Ovary (tissue), 9 donors: ENCODE results near the gene KIF13A. TPM values are rescaled to one million over a fixed set of nuclear protein-coding genes. Genes with fewer than 3 reads are reported as not detected.

Experiments used
- DNase-seq, 5 donors: peaks; one replicate each; pipeline ENCODE4 v3.0.0-alpha.2; 2019 to 2020
- H3K27ac ChIP-seq, 2 donors: fragments of 200-600 bp; one replicate each; pipeline versions ENCODE4 v1.5.1 to v1.8.0; 2019 to 2022
- H3K27me3 ChIP-seq: fragments of 200-600 bp; one replicate; pipeline ENCODE4 v1.8.0; 2022
- H3K36me3 ChIP-seq: fragments of 200-600 bp; sonication (generic); one replicate; pipeline ENCODE4 v1.5.1; 2019
- H3K4me1 ChIP-seq: one replicate; pipeline ENCODE4 v1.8.1; 2013; ENCODE audit warnings: mild to moderate bottlenecking, moderate library complexity; ENCODE audit not compliant: insufficient read depth
- H3K4me3 ChIP-seq: fragments of 200-600 bp; sonication (generic); one replicate; pipeline ENCODE4 v1.5.1; 2017
- H3K9me3 ChIP-seq, 2 donors: fragments of 200-600 bp in 1 of 2; sonication (generic) in 1 of 2; one replicate each; pipeline versions ENCODE4 v1.5.1 to v1.8.1; 2013 to 2019; ENCODE audit warnings: mild to moderate bottlenecking in 1 of 2, moderate library complexity in 1 of 2
- EP300 ChIP-seq: sonication (generic); formaldehyde crosslinking; IDR thresholded peaks from one replicate; pipeline ENCODE4 v1.6.1; 2017; ENCODE audit warnings: antibody characterized with exemption
- POLR2A ChIP-seq: fragments of 450-650 bp; IDR thresholded peaks from one replicate; pipeline ENCODE4 v1.6.1; 2017; ENCODE audit warnings: antibody characterized with exemption, mild to moderate bottlenecking, moderate library complexity
- WGBS, 3 donors: extraction: QIAGEN DNeasy Blood & Tissue Kit in 1 of 3; methylation state at CpG; one replicate each; pipeline versions ENCODE4 v1.1.5 to v1.1.7; 2013 to 2017; 5-methylcytosine and 5-hydroxymethylcytosine counted together
- intact Hi-C, 4 donors: fragments of 100-400 bp; cut with DNase I; formaldehyde crosslinking; loops; one replicate each; pipeline versions ENCODE4 v1.11.0 to v1.15.1; 2022 to 2023
- polyA plus RNA-seq, 2 donors: library from polyadenylated mRNA; stranded (reverse); fragments of 200-250 nt in 1 of 2; fragments of 350-450 nt in 1 of 2; fragmentation: Illumina TruSeq in 1 of 2; extraction: RNeasy Lipid Tissue Mini Kit (QIAGEN cat#74804) in 1 of 2; gene quantifications; one replicate each; pipeline ENCODE4 v1.2.3, GENCODE V29; 2013 to 2014
- total RNA-seq, 7 donors: library from RNA; depleted of rRNA in 2 of 7; stranded (reverse); fragments of >200 nt in 2 of 7; fragmentation: NEBNext Ultra II Directional in 3 of 7; extraction: Animal tissue kit (Norgen Biotek cat#: 25700) in 3 of 7; gene quantifications; one replicate each; pipeline versions ENCODE4 v1.1.0 to v1.2.4, GENCODE V29; 2016 to 2023
- TF ChIP-seq, protein P1 (sequence below), 3 donors: fragments of 450-650 bp in 2 of 3; fragments of 200-600 bp in 1 of 3; IDR thresholded peaks; one replicate each; pipeline versions ENCODE4 v1.5.1 to v1.8.0; 2016 to 2022; ENCODE audit warnings: antibody characterized with exemption in 3 of 3, mild to moderate bottlenecking in 1 of 3
- donor health status: DM: no; HTN: no; CAD: no; lungs with moderate emphysema.
- donor health status: DM: no; HTN: no; CAD: no.
- donor health status: Bipolar disorder and iron deficiency.
- donor health status: DM: yes; HTN: yes; CAD: no.
- donor health status: DM: no; HTN: no; CAD: no.
- donor health status: DM: yes; HTN: yes; CAD: no.

KIF13A gene
- total and polyA plus RNA-seq, 9 donors, result 18.4 to 44.4 (median 38.0) TPM

DNA sequence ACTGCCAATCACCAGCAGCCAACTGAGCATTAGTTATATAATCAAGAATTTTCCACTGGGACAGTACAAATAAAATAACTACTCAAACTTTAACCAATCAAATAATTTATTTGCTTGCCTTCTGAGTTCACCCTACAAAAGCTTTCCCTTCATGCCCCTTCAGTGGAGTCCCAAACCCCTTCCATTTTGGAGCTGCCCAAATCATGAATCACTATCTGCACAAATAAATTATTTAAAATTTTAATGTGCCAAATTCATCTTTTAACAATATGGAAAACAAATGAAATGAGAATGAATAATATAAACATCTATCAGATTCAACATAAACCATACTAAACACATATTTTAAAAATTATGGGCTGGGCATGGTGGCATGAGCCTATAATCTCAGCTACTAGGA, 85.9 kb downstream of the KIF13A start:
- Histone ChIP-seq H3K9me3 (no peaks in the 10 kb centered on the region), H3K27me3 (no peaks in the 10 kb centered on the region), H3K4me3 (no peak overlapping the region), H3K27ac (no peak overlapping the region), H3K4me1 (peaks cover 2% of the 10 kb centered on the region), H3K36me3 (no peaks in the 10 kb centered on the region)
- no peak for DNase-seq
- TF ChIP-seq EP300, result no peak
- TF ChIP-seq, protein P1, sequence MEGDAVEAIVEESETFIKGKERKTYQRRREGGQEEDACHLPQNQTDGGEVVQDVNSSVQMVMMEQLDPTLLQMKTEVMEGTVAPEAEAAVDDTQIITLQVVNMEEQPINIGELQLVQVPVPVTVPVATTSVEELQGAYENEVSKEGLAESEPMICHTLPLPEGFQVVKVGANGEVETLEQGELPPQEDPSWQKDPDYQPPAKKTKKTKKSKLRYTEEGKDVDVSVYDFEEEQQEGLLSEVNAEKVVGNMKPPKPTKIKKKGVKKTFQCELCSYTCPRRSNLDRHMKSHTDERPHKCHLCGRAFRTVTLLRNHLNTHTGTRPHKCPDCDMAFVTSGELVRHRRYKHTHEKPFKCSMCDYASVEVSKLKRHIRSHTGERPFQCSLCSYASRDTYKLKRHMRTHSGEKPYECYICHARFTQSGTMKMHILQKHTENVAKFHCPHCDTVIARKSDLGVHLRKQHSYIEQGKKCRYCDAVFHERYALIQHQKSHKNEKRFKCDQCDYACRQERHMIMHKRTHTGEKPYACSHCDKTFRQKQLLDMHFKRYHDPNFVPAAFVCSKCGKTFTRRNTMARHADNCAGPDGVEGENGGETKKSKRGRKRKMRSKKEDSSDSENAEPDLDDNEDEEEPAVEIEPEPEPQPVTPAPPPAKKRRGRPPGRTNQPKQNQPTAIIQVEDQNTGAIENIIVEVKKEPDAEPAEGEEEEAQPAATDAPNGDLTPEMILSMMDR (IDR thresholded peaks at IDR 0.05), result no peak
- no peak for TF ChIP-seq POLR2A
- intact Hi-C loops, result no loop called here

DNA sequence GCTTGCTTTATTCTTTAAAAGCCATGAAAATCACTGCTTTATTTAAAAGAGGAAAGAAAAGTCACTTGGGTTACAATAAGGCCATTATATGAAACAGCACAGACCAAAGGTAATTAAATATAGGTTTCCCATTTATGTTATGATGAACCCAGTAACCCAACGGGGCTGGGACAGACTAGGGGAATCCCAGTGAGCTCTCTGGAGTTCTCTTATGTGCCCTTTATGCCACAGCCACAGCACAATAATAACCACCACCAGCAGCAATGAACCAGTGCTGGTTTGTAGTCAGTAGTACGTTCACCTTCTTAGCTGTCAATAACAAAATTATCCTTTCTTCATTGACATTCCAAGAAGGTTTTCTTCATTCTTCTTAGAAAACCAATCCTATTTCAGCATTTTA, 87.4 kb downstream of the KIF13A start:
- Histone ChIP-seq H3K27ac (no peak overlapping the region), H3K27me3 (no peaks in the 10 kb centered on the region), H3K4me3 (no peak overlapping the region), H3K4me1 (peaks cover 2% of the 10 kb centered on the region), H3K9me3 (no peaks in the 10 kb centered on the region), H3K36me3 (no peaks in the 10 kb centered on the region)
- intact Hi-C loops, result no loop called here
- WGBS, 3 donors, result 82 to 86% (median 85%) methylated on average over 2 of the region's 2 CpGs
- TF ChIP-seq EP300 (no peak), POLR2A (no peak)
- TF ChIP-seq, protein P1 (IDR thresholded peaks at IDR 0.05), result no peak
- DNase-seq, result no peak

DNA sequence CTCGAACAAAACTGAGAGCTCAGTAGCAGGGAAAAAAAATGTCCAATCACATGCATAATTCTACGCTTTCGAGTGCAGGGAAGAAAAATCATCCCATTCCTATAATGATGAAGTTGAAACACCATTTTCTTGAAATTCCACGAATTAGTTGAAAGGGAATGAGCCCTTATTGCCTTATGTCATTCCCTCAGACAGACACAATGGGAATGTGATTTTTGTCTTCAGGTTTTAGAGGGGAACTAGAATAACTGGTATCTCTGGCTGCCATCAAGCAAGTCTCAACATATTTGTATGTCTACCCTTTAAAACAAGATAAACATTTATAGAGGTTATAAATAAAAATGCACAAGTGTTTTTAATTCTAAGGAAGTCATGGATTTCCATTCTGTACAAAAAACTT, 87.9 kb downstream of the KIF13A start:
- no peak for DNase-seq
- H3K9me3 ChIP-seq, result no peaks in the 10 kb centered on the region
- no peak overlapping the region for H3K27ac ChIP-seq
- intact Hi-C loops, result no loop called here
- H3K36me3 ChIP-seq, result no peaks in the 10 kb centered on the region
- no peaks in the 10 kb centered on the region for H3K27me3 ChIP-seq
- 96 to 99% (median 98%) methylated on average over 4 of the region's 4 CpGs for WGBS, 3 donors
- TF ChIP-seq EP300, result no peak
- TF ChIP-seq, protein P1 (IDR thresholded peaks at IDR 0.05), result no peak
- no peak overlapping the region for H3K4me3 ChIP-seq
- H3K4me1 ChIP-seq, result peaks cover under 1% of the 10 kb centered on the region

DNA sequence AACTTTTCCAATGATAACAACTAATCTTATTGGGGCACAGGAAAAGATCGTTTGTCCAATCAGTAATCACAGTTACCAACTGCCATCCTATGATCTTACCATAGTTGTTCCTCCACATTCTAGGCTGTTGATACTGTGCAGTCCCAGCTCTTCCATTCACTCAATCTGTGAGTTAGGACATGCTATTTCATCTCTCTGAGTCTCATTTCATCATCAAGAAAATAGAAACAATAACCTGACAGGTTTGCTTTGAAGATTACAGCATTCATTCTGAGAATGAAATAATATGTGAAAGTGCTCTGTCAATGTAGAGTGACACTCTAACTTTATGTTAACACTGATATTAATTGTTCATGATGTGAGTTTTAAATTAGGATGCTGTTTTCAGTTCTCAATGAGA, 89.8 kb downstream of the KIF13A start:
- intact Hi-C loops, result no loop called here
- no peak for TF ChIP-seq EP300
- no peak for TF ChIP-seq POLR2A
- TF ChIP-seq, protein P1 (IDR thresholded peaks at IDR 0.05), result no peak
- DNase-seq, result no peak
- Histone ChIP-seq H3K4me3 (no peak overlapping the region), H3K4me1 (no peaks in the 10 kb centered on the region), H3K36me3 (no peaks in the 10 kb centered on the region), H3K27me3 (no peaks in the 10 kb centered on the region), H3K27ac (no peak overlapping the region), H3K9me3 (no peaks in the 10 kb centered on the region)
- 92 to 97% (median 97%) methylated on average over 1 of the region's 1 CpG for WGBS, 3 donors

DNA sequence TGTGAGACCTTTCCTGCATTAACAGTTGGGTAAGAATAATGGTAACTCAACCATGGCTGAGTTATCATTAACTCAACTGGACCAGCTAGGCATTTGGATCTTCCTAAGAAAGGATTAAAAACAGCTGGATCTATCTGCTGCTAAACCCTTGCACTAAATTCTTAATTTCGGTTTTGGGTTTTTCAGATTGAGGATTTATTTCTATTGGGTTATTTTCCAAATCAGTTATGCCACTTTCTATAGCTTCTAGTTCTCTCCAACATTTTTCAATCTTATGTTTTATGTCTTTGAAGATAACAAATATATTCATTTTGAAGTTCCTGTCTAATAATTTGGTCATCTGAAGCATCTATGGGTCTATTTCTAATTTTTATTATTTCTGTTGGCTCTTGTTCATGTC, 92.5 kb downstream of the KIF13A start:
- no peak overlapping the region for H3K4me3 ChIP-seq
- no peaks in the 10 kb centered on the region for H3K27me3 ChIP-seq
- WGBS, 3 donors, result 97 to 100% (median 98%) methylated on average over 1 of the region's 1 CpG
- H3K27ac ChIP-seq, result no peak overlapping the region
- DNase-seq, result no peak
- TF ChIP-seq EP300, result no peak
- no peak for TF ChIP-seq POLR2A
- TF ChIP-seq, protein P1 (IDR thresholded peaks at IDR 0.05), result no peak
- intact Hi-C loops, result no loop called here
- no peaks in the 10 kb centered on the region for H3K36me3 ChIP-seq
- H3K9me3 ChIP-seq, result no peaks in the 10 kb centered on the region
- H3K4me1 ChIP-seq, result no peaks in the 10 kb centered on the region
